OCI-LY7 (cell line): Measurements from ENCODE around the gene KANSL1.

Experiments used
- EZH2phosphoT487 ChIP-seq: fragments of 200-600 bp; sonication (generic); IDR thresholded peaks from 2 replicates; pipeline ENCODE4 v1.6.1; 2018; ENCODE audit warnings: low read depth, borderline replicate concordance, mild to moderate bottlenecking, mixed run types, antibody characterized with exemption, low read length, moderate library complexity, mixed read lengths
- TF ChIP-seq, protein P1 (sequence below): fragments of 200-600 bp; sonication (generic); conservative IDR thresholded peaks from 2 replicates; pipeline ENCODE4 v1.5.1; 2014; ENCODE audit warnings: mild to moderate bottlenecking, antibody characterized with exemption, low read length, moderate library complexity, mixed read lengths

DNA sequence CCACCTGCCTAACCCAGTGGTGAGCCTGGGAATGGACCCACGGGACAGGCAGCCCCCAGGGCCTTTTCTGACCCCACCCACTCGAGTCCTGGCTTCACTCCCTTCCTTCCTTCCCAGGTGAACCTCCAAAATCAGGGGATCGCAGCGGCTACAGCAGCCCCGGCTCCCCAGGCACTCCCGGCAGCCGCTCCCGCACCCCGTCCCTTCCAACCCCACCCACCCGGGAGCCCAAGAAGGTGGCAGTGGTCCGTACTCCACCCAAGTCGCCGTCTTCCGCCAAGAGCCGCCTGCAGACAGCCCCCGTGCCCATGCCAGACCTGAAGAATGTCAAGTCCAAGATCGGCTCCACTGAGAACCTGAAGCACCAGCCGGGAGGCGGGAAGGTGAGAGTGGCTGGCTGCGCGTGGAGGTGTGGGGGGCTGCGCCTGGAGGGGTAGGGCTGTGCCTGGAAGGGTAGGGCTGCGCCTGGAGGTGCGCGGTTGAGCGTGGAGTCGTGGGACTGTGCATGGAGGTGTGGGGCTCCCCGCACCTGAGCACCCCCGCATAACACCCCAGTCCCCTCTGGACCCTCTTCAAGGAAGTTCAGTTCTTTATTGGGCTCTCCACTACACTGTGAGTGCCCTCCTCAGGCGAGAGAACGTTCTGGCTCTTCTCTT lies 196.8 kb downstream of the KANSL1 start:
- TF ChIP-seq EZH2phosphoT487, result no peak
- TF ChIP-seq, protein P1, sequence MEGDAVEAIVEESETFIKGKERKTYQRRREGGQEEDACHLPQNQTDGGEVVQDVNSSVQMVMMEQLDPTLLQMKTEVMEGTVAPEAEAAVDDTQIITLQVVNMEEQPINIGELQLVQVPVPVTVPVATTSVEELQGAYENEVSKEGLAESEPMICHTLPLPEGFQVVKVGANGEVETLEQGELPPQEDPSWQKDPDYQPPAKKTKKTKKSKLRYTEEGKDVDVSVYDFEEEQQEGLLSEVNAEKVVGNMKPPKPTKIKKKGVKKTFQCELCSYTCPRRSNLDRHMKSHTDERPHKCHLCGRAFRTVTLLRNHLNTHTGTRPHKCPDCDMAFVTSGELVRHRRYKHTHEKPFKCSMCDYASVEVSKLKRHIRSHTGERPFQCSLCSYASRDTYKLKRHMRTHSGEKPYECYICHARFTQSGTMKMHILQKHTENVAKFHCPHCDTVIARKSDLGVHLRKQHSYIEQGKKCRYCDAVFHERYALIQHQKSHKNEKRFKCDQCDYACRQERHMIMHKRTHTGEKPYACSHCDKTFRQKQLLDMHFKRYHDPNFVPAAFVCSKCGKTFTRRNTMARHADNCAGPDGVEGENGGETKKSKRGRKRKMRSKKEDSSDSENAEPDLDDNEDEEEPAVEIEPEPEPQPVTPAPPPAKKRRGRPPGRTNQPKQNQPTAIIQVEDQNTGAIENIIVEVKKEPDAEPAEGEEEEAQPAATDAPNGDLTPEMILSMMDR, result no peak
